ENCODE results near the gene P2RX4. TPM values are rescaled to one million over a fixed set of nuclear protein-coding genes. Genes with fewer than 3 reads are reported as not detected.

Gene P2RX4
- polyA plus RNA-seq, 1 donor (not counting 4 experiments of a cell fraction or from before 2014, with no cell fraction given), result 5.1 TPM

GRCh38 chr12:121264135-121264534 lies 54.2 kb downstream of the P2RX4 start:
- Histone ChIP-seq H3K9ac (ENCODE audit: control insufficient read depth, extremely low read depth, insufficient read depth, low read length) (no peak overlapping the region), H3K36me3 (ENCODE audit: control insufficient read depth in 2 of 2, extremely low read depth in 1 of 2, insufficient read depth in 2 of 2, low read length in 2 of 2) (peaks cover 4 to 29% of the 10 kb centered on the region in 2 experiments)
- TF ChIP-seq EZH2 (IDR thresholded peaks at IDR 0.05; ENCODE audit: low read length) (no peak), CTCF (optimal IDR thresholded peaks at IDR 0.05 in 1 of 3, IDR thresholded peaks at IDR 0.05 in 1 of 3, conservative IDR thresholded peaks at IDR 0.05 in 1 of 3; ENCODE audit: extremely low read depth in 1 of 3, insufficient read depth in 2 of 3, low read length in 3 of 3) (no peak)

DNA sequence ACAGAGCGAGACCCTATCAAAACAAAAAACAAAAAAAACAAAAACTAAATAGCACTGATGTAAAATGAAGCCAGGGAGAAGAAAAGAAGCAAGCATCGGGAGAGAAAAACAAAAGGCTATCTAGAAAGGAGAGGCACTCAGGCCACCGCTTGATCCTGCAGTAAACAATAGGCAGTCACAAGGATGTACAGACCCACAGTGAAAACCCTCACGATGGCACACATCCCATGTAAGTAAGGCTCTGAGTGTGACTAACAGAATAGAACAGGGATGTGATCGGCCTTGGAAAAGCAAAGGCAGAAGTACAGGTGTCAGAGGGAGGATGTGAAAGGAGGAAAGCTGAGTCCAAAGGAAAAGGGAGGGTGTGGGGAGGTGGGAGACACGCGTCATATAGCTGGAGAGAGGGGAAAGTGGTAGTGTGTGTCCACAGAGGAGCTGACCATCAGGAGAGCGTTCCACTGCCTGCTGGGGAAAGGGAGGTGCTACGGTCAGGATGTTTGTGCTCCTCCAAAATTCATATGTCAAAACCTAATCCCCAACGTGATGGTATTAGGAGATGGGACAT lies 55.1 kb downstream of the P2RX4 start:
- DNase-seq (ENCODE audit: low read depth, low spot score) (no peak), FAIRE-seq (no peak)
- Histone ChIP-seq H3K9me3 (ENCODE audit: control insufficient read depth, low read depth, low read length) (no peaks in the 10 kb centered on the region), H3K4me3 (ENCODE audit: control insufficient read depth in 2 of 3, extremely low read depth in 1 of 3, insufficient read depth in 2 of 3, low read depth in 1 of 3, low read length in 3 of 3) (no peak overlapping the region), H3K4me1 (ENCODE audit: control insufficient read depth, extremely low read depth, insufficient read depth, low read length) (no peaks in the 10 kb centered on the region), H3K4me2 (ENCODE audit: control insufficient read depth, extremely low read depth, insufficient read depth, low read depth, low read length) (no peak overlapping the region), H3K79me2 (ENCODE audit: control insufficient read depth, insufficient read depth, low read length) (no peaks in the 10 kb centered on the region), H3K36me3 (ENCODE audit: control insufficient read depth in 2 of 2, extremely low read depth in 1 of 2, insufficient read depth in 2 of 2, low read length in 2 of 2) (peaks cover 8 to 30% of the 10 kb centered on the region in 2 experiments), H3K9ac (ENCODE audit: control insufficient read depth, extremely low read depth, insufficient read depth, low read length) (no peak overlapping the region), H2AFZ (ENCODE audit: control insufficient read depth, low read length) (no peak overlapping the region), H4K20me1 (ENCODE audit: control insufficient read depth, extremely low read depth, insufficient read depth, low read length) (no peaks in the 10 kb centered on the region), H3K9me1 (ENCODE audit: control insufficient read depth, extremely low read depth, insufficient read depth, low read length) (no peaks in the 10 kb centered on the region), H3K27ac (ENCODE audit: control insufficient read depth, insufficient read depth, low read length) (no peak overlapping the region), H3K27me3 (ENCODE audit: control insufficient read depth, extremely low read depth, insufficient read depth, low read length) (no peaks in the 10 kb centered on the region)
- dilution Hi-C loops (cut with MboI; ENCODE audit: extremely low pct_ligation_motif_present, low sequenced_read_pairs), result no loop called here
- TF ChIP-seq EZH2 (IDR thresholded peaks at IDR 0.05; ENCODE audit: low read length) (no peak), CTCF (optimal IDR thresholded peaks at IDR 0.05 in 1 of 3, IDR thresholded peaks at IDR 0.05 in 1 of 3, conservative IDR thresholded peaks at IDR 0.05 in 1 of 3; ENCODE audit: extremely low read depth in 1 of 3, insufficient read depth in 2 of 3, low read length in 3 of 3) (no peak)

More at GRCh38 chr12:121264135-121264534, 54.2 kb downstream of the P2RX4 start:
- Histone ChIP-seq H3K4me2 (ENCODE audit: control insufficient read depth, extremely low read depth, insufficient read depth, low read depth, low read length) (no peak overlapping the region), H3K27me3 (ENCODE audit: control insufficient read depth, extremely low read depth, insufficient read depth, low read length) (no peaks in the 10 kb centered on the region), H3K9me1 (ENCODE audit: control insufficient read depth, extremely low read depth, insufficient read depth, low read length) (no peaks in the 10 kb centered on the region), H3K4me3 (ENCODE audit: control insufficient read depth in 2 of 3, extremely low read depth in 1 of 3, insufficient read depth in 2 of 3, low read depth in 1 of 3, low read length in 3 of 3) (no peak overlapping the region), H3K27ac (ENCODE audit: control insufficient read depth, insufficient read depth, low read length) (no peak overlapping the region), H4K20me1 (ENCODE audit: control insufficient read depth, extremely low read depth, insufficient read depth, low read length) (no peaks in the 10 kb centered on the region), H3K79me2 (ENCODE audit: control insufficient read depth, insufficient read depth, low read length) (no peaks in the 10 kb centered on the region), H3K9me3 (ENCODE audit: control insufficient read depth, low read depth, low read length) (no peaks in the 10 kb centered on the region), H3K4me1 (ENCODE audit: control insufficient read depth, extremely low read depth, insufficient read depth, low read length) (no peaks in the 10 kb centered on the region), H2AFZ (ENCODE audit: control insufficient read depth, low read length) (no peak overlapping the region)
- dilution Hi-C loops (cut with MboI; ENCODE audit: extremely low pct_ligation_motif_present, low sequenced_read_pairs), result no loop called here
- no peak for FAIRE-seq
- no peak for DNase-seq (ENCODE audit: low read depth, low spot score)

Data from keratinocyte (primary cell).